HCT116 (cell line): ENCODE results near the gene SLC6A2.
"Not testable (repeated sequence)": the region's sequence is repeated elsewhere in the genome, so short reads cannot be mapped to it uniquely, and the experiment has no call there.

Experiments
- CEBPB ChIP-seq: IDR thresholded peaks from 2 replicates; pipeline ENCODE4 v1.6.1; 2012; ENCODE audit warnings: low read depth
- CTCF ChIP-seq, 3 experiments: fragments of 200-600 bp in 1 of 3; sonication (generic) in 1 of 3; IDR thresholded peaks in 2 of 3; conservative IDR thresholded peaks in 1 of 3; 2 replicates each; pipeline ENCODE4 v1.5.1; 2012 to 2017; ENCODE audit warnings: low read depth in 2 of 3, low read length in 2 of 3, antibody characterized with exemption in 1 of 3, borderline replicate concordance in 1 of 3, control low read depth in 1 of 3, mild to moderate bottlenecking in 1 of 3, mixed read lengths in 1 of 3, mixed run types in 1 of 3, moderate library complexity in 1 of 3; ENCODE audit not compliant: insufficient read depth in 1 of 3
- EZH2 ChIP-seq: fragments of 200-600 bp; sonication (generic); IDR thresholded peaks from 2 replicates; pipeline ENCODE4 v1.6.1; 2017; ENCODE audit warnings: antibody characterized with exemption, mixed run types
- EZH2phosphoT487 ChIP-seq: fragments of 200-600 bp; IDR thresholded peaks from 2 replicates; pipeline ENCODE4 v1.6.1; 2018; ENCODE audit warnings: antibody characterized with exemption, borderline replicate concordance
- MAX ChIP-seq: IDR thresholded peaks from 2 replicates; pipeline ENCODE4 v1.6.1; 2012
- POLR2AphosphoS5 ChIP-seq: IDR thresholded peaks from 2 replicates; pipeline ENCODE4 v1.6.1; 2011; ENCODE audit warnings: mild to moderate bottlenecking, low read depth, low read length, moderate library complexity
- REST ChIP-seq: IDR thresholded peaks from 2 replicates; pipeline ENCODE4 v1.6.1; 2012; ENCODE audit warnings: low read depth
- SIN3A ChIP-seq: IDR thresholded peaks from 2 replicates; pipeline ENCODE4 v1.6.1; 2012; ENCODE audit warnings: low read depth
- TCF7L2 ChIP-seq: IDR thresholded peaks from 2 replicates; pipeline ENCODE4 v1.7.0; 2011; ENCODE audit warnings: borderline replicate concordance, inconsistent platforms; ENCODE audit not compliant: insufficient read depth, insufficient read length; ENCODE audit errors: extremely low read depth
- YY1 ChIP-seq: IDR thresholded peaks from 2 replicates; pipeline ENCODE4 v1.6.1; 2011; ENCODE audit warnings: low read length, low read depth, moderate library complexity, mild to moderate bottlenecking; ENCODE audit not compliant: insufficient replicate concordance; ENCODE audit errors: extremely low read depth
- ZNF274 ChIP-seq: fragments of 200-500 bp; sonication (Bioruptor generic); IDR thresholded peaks from 2 replicates; pipeline ENCODE4 v1.6.1; 2014; ENCODE audit warnings: mild to moderate bottlenecking, low read depth, low read length, inconsistent platforms

- not testable (repeated sequence) for TF ChIP-seq CTCF (IDR thresholded peaks at IDR 0.05 in 2 of 3, conservative IDR thresholded peaks at IDR 0.05 in 1 of 3; ENCODE audit: borderline replicate concordance in 1 of 3, insufficient read depth in 1 of 3, low read depth in 2 of 3, low read length in 2 of 3); REST; ZNF274; MAX; EZH2phosphoT487; YY1; TCF7L2; CEBPB; SIN3A; POLR2AphosphoS5; EZH2
Measured at GRCh38 chr16:55753145-55753631, 97.4 kb downstream of the SLC6A2 start.
